Endothelial cell of umbilical vein (primary cell): Measurements from ENCODE around the gene WDR13. TPM values are rescaled to one million over a fixed set of nuclear protein-coding genes. Genes with fewer than 3 reads are reported as not detected.
A peak's percentile ranks its signal among the peaks of the same experiment; 100 is the strongest.

Experiments
- BruUV-seq: library from RNA; stranded (reverse); fragments of 400-500 nt; replicated peaks from 2 replicates; lab custom pipeline; 2021; lab: Mats Ljungman, UMichigan
- CTCF ChIA-PET: fragments of 300-600, 350-600 bp; sonication (Branson Sonifier 250); formaldehyde crosslinking; loops from one replicate; lab custom pipeline; 2021; ENCODE audit warnings: antibody characterized with exemption, inconsistent platforms; lab: Charles Lee
- POLR2A ChIA-PET: fragments of 300-600, 350-600 bp; sonication (Branson Sonifier 250); formaldehyde crosslinking; loops from one replicate; lab custom pipeline; 2021; ENCODE audit warnings: antibody characterized with exemption, inconsistent platforms; lab: Charles Lee
- DNase-seq: peaks from one replicate; pipeline ENCODE4 v3.0.0-alpha.2; 2011; ENCODE audit warnings: low read depth, low spot score
- FAIRE-seq: peaks from 2 replicates; lab custom pipeline; 2011; peaks lifted over from hg19 to GRCh38; lab: Jason Lieb, UNC
- H2AFZ ChIP-seq: 2 replicates; pipeline ENCODE4 v1.6.0; 2012; ENCODE audit warnings: low read depth, low read length, control low read depth, inconsistent platforms
- H3K27ac ChIP-seq: 2 replicates; pipeline ENCODE4 v1.5.1; 2011; ENCODE audit warnings: low read depth, mild to moderate bottlenecking, control low read depth, low read length, moderate library complexity; ENCODE audit not compliant: insufficient read depth
- H3K27me3 ChIP-seq, 2 experiments: 2 replicates each; pipeline versions ENCODE4 v1.6.0 to v1.6.1; 2011; ENCODE audit warnings: low read length in 2 of 2, mixed read lengths in 1 of 2; ENCODE audit not compliant: control insufficient read depth in 2 of 2, insufficient read depth in 2 of 2
- H3K36me3 ChIP-seq, 2 experiments: 2 replicates in 1 of 2; 3 replicates in 1 of 2; pipeline ENCODE4 v1.5.1; 2011; ENCODE audit warnings: low read length in 2 of 2, mild to moderate bottlenecking in 1 of 2, moderate library complexity in 1 of 2; ENCODE audit not compliant: control insufficient read depth in 2 of 2, insufficient read depth in 2 of 2; ENCODE audit errors: extremely low read depth in 1 of 2
- H3K4me1 ChIP-seq: 3 replicates; pipeline ENCODE4 v1.5.1; 2011; ENCODE audit warnings: mild to moderate bottlenecking, low read length; ENCODE audit not compliant: control insufficient read depth, insufficient read depth; ENCODE audit errors: extremely low read depth
- H3K4me2 ChIP-seq: 2 replicates; pipeline ENCODE4 v1.6.1; 2011; ENCODE audit warnings: low read length, control low read depth, mixed read lengths; ENCODE audit not compliant: insufficient read depth
- H3K4me3 ChIP-seq, 3 experiments: fragments of 200-600 bp in 1 of 3; sonication (generic), shearing (Covaris generic) in 1 of 3; replicated peaks in 1 of 3; 2 replicates each; pipeline ENCODE4 v1.5.1; 2011 to 2016; ENCODE audit warnings: control low read depth in 3 of 3, low read length in 3 of 3, mild to moderate bottlenecking in 2 of 3, inconsistent platforms in 1 of 3, low read depth in 1 of 3, moderate library complexity in 1 of 3; ENCODE audit not compliant: insufficient read depth in 1 of 3
- H3K79me2 ChIP-seq: 2 replicates; pipeline ENCODE4 v1.6.0; 2012; ENCODE audit warnings: low read length, inconsistent platforms; ENCODE audit not compliant: control insufficient read depth, insufficient read depth
- H3K9ac ChIP-seq: replicated peaks from 2 replicates; pipeline ENCODE3; 2011; ENCODE audit warnings: low read length, control low read depth; ENCODE audit not compliant: insufficient read depth; ENCODE audit errors: extremely low read depth
- H3K9me1 ChIP-seq: replicated peaks from 3 replicates; pipeline ENCODE4 v1.6.0; 2011; ENCODE audit warnings: mild to moderate bottlenecking, low read length; ENCODE audit not compliant: control insufficient read depth, insufficient read depth; ENCODE audit errors: extremely low read depth
- H3K9me3 ChIP-seq: replicated peaks from 2 replicates; pipeline ENCODE4 v1.5.1; 2012; ENCODE audit warnings: low read length, inconsistent platforms; ENCODE audit not compliant: control insufficient read depth, insufficient read depth
- H4K20me1 ChIP-seq: replicated peaks from 2 replicates; pipeline ENCODE3; 2011; ENCODE audit warnings: mild to moderate bottlenecking, low read length; ENCODE audit not compliant: control insufficient read depth, insufficient read depth; ENCODE audit errors: extremely low read depth
- CTCF ChIP-seq, 2 donors: IDR thresholded peaks; 1 replicate in 1 of 2; 2 replicates in 1 of 2; pipeline ENCODE4 v1.5.1; 2011; ENCODE audit warnings: low read length in 2 of 2, mild to moderate bottlenecking in 2 of 2, moderate library complexity in 2 of 2, control low read depth in 1 of 2, inconsistent platforms in 1 of 2, low read depth in 1 of 2; ENCODE audit not compliant: insufficient read depth in 1 of 2; ENCODE audit errors: extremely low read depth in 1 of 2
- EZH2 ChIP-seq: IDR thresholded peaks from 2 replicates; pipeline ENCODE4 v1.6.1; 2012; ENCODE audit warnings: borderline replicate concordance, low read depth, mild to moderate bottlenecking, moderate library complexity, low read length, inconsistent platforms; ENCODE audit not compliant: severe bottlenecking
- FOS ChIP-seq: IDR thresholded peaks from 2 replicates; pipeline ENCODE4 v1.6.1; 2011; ENCODE audit warnings: mild to moderate bottlenecking, low read length, moderate library complexity, borderline replicate concordance; ENCODE audit not compliant: insufficient read depth
- GATA2 ChIP-seq: IDR thresholded peaks from 2 replicates; pipeline ENCODE4 v1.7.0; 2011; ENCODE audit warnings: low read depth, mild to moderate bottlenecking, moderate library complexity, mixed read lengths, low read length; ENCODE audit not compliant: insufficient read length, insufficient read depth
- JUN ChIP-seq: IDR thresholded peaks from 2 replicates; pipeline ENCODE4 v1.6.1; 2011; ENCODE audit warnings: borderline replicate concordance, low read depth; ENCODE audit not compliant: insufficient read length, insufficient read depth
- MAX ChIP-seq: IDR thresholded peaks from 2 replicates; pipeline ENCODE4 v1.6.1; 2011; ENCODE audit not compliant: insufficient read depth, insufficient read length
- MYC ChIP-seq: IDR thresholded peaks from one replicate; pipeline ENCODE4 v1.6.1; 2011; ENCODE audit warnings: mild to moderate bottlenecking, low read depth, low read length
- POLR2A ChIP-seq: IDR thresholded peaks from 2 replicates; pipeline ENCODE4 v1.6.1; 2012; ENCODE audit warnings: low read depth, mild to moderate bottlenecking, control low read depth, low read length
- POLR2AphosphoS5 ChIP-seq: IDR thresholded peaks from 2 replicates; pipeline ENCODE4 v1.6.1; 2012; ENCODE audit warnings: low read depth, mild to moderate bottlenecking, control low read depth, low read length, moderate library complexity; ENCODE audit not compliant: insufficient read depth
- dilution Hi-C: fragments of 300-500 bp; cut with MboI; formaldehyde crosslinking; loops from one replicate; pipeline ENCODE4 v1.15.0; 2019; ENCODE audit warnings: low sequenced_read_pairs; ENCODE audit not compliant: extremely low pct_ligation_motif_present
- intact Hi-C: fragments of 100-400 bp; cut with micrococcal nuclease; formaldehyde crosslinking; loops from one replicate; pipeline ENCODE4 v1.10.0; 2022
- polyA plus RNA-seq, 4 experiments: library from polyadenylated mRNA; depleted of rRNA in 3 of 4; stranded (reverse) in 3 of 4; unstranded in 1 of 4; fragments of >200 nt; gene quantifications; 2 replicates each; pipeline versions ENCODE4 v1.2.1 to v1.2.3, GENCODE V29; 2011 to 2012; ENCODE audit warnings: missing spikeins in 1 of 4
- total RNA-seq: library from RNA; stranded (reverse); gene quantifications from 2 replicates; pipeline ENCODE4 v1.2.3, GENCODE V29; 2021

Gene WDR13
- total and polyA plus RNA-seq, 2 donors (not counting 3 experiments of a cell fraction or from before 2014, with no cell fraction given): 85.0 to 169 TPM

- CTCF ChIA-PET: interaction anchor here (0.6 to 1.6 kb wide), 10 partner anchors 17 to 1963 kb away, joined by 3 to 6 read pairs (median 3); partner anchors contain the start of genes TBC1D25 and USP27X
- no peak overlapping the region for H3K4me3 ChIP-seq
- POLR2A ChIA-PET: no interaction called here
- H3K4me1 ChIP-seq: no peaks in the 10 kb centered on the region
- peak overlapping the region; percentile 46 for H3K4me2 ChIP-seq
- no peaks in the 10 kb centered on the region for H3K27me3 ChIP-seq
- BruUV-seq: no TSS peak
- FAIRE-seq (peak; percentile 98), DNase-seq (peak; percentile 88)
- TF ChIP-seq JUN (no peak), CTCF (IDR thresholded peaks at IDR 0.05; ENCODE audit: extremely low read depth in 1 of 2, insufficient read depth in 1 of 2, low read depth in 1 of 2, low read length in 2 of 2) (peak; percentile 42 to 51)
- dilution Hi-C loops: no loop called here
- peak overlapping the region; percentile 64 for H2AFZ ChIP-seq
- no peaks in the 10 kb centered on the region for H3K79me2 ChIP-seq
- H3K36me3 ChIP-seq: no peaks in the 10 kb centered on the region
- no peaks in the 10 kb centered on the region for H3K9me1 ChIP-seq
- no peak overlapping the region for H3K27ac ChIP-seq
- H3K9me3 ChIP-seq: no peaks in the 10 kb centered on the region
- no peak overlapping the region for H3K9ac ChIP-seq
- H4K20me1 ChIP-seq: no peaks in the 10 kb centered on the region
- intact Hi-C loops: loop anchor here (1.0 to 5.0 kb wide), 3 partner anchors 286 to 1283 kb away; no protein-coding TSS in a partner anchor
Observed at GRCh38 chrX:48631376-48632090, 34.2 kb downstream of the WDR13 start.

- Histone ChIP-seq H3K9me3 (no peaks in the 10 kb centered on the region), H3K9ac (no peak overlapping the region), H2AFZ (no peak overlapping the region), H3K79me2 (no peaks in the 10 kb centered on the region), H4K20me1 (no peaks in the 10 kb centered on the region), H3K4me3 (no peak overlapping the region), H3K36me3 (no peaks in the 10 kb centered on the region), H3K27ac (no peak overlapping the region), H3K9me1 (no peaks in the 10 kb centered on the region), H3K4me1 (no peaks in the 10 kb centered on the region), H3K27me3 (no peaks in the 10 kb centered on the region), H3K4me2 (no peak overlapping the region)
- no TSS peak for BruUV-seq
- CTCF ChIA-PET: interaction anchor here (1.2 to 1.6 kb wide), 3 partner anchors 16 to 314 kb away, joined by 3 to 6 read pairs (median 5); partner anchors contain the start of gene TBC1D25
- no peak for DNase-seq
- TF ChIP-seq MAX: no peak
- no peak for TF ChIP-seq GATA2
- no peak for TF ChIP-seq CTCF (IDR thresholded peaks at IDR 0.05; ENCODE audit: extremely low read depth in 1 of 2, insufficient read depth in 1 of 2, low read depth in 1 of 2, low read length in 2 of 2)
- TF ChIP-seq POLR2AphosphoS5: no peak
- TF ChIP-seq MYC: no peak
- TF ChIP-seq JUN: no peak
- TF ChIP-seq FOS: no peak
- no peak for TF ChIP-seq POLR2A
- no peak for TF ChIP-seq EZH2
- dilution Hi-C loops (no loop called here), intact Hi-C loops (loop anchor here (5.0 kb wide), 1 partner anchor 1205 kb away; no protein-coding TSS in a partner anchor)
- POLR2A ChIA-PET: no interaction called here
- no peak for FAIRE-seq
Observed at GRCh38 chrX:48632207-48632606, 34.9 kb downstream of the WDR13 start.
